Activated naive CD4-positive, alpha-beta T cell treated with anti-CD3 and anti-CD28 coated beads, Interleukin-2, amount 50 U/mL, for 16 hours (primary cell): ENCODE measurements around the gene PTX4.

Source experiments
- DNase-seq: peaks from one replicate; pipeline ENCODE4 v3.0.0-alpha.2; 2020

PTX4 gene, protein sequence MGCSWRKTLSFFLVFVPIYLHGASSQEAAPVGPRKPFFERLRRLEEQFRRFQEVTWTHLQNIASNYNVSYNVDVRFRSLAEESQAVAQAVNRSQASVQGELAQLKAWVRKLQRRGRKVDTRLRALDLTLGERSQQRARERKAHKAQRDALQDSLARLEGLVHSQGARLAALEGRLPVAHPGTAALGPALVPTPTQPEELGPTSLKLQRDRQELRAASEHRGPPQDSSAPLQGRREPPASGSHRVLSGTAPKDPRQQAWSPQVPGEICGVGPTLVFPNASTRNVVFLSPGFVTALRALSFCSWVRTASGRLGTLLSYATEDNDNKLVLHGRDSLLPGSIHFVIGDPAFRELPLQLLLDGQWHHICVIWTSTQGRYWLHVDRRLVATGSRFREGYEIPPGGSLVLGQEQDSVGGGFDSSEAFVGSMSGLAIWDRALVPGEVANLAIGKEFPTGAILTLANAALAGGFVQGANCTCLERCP

DNA sequence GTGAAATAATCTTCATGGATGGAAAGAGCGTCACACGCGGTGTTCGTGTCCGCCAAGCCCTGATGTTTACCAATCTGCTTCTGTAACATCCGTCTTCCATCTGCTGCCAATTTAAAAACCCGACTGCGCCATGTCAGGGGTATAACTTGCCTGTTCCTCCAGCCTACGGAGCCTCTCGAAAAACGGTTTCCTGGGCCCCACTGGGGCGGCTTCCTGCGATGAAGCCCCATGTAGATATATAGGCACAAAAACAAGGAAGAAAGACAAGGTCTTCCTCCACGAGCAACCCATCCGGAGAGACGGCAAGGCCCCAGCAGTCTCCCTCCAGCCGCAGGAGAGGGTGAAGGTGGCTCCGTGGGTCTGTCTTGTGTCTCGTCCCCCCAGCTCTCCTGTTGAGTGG is at the start of gene PTX4:
PTX4 (minus strand) TSS at position 326 of the 400 bp plus-strand sequence; CDS start at position 291, 35 bp downstream.
- no peak for DNase-seq

DNA sequence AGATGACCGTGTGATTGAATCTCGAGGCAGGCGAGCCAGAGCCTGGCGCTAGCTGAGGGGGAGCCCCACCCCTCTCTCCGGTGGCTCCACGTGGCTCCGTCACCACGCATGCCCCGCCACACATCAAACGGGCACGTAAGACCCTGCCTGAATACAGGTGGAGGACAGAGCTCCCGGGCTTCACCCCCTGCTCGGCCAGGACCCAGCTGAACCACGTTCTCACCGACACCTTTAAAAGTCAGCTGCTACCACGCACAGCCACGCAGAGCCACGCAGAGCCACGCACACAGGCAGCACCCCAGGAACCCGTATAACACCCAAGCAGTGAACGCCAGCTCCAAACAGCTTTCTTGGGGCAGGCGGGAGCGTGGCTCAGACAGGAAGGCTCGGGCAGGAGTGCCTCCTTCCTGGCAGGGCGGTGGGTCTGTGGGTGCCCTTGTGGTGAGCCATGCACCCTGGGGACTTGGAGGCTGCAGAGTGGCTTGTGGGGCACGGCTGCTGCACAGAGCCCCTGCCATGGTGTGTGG is 49.1 kb upstream of the PTX4 start:
- peak; percentile 63 for DNase-seq

GRCh38 chr16:1537138-1537577 is 48.4 kb upstream of the PTX4 start:
- DNase-seq, result no peak

GRCh38 chr16:1536601-1537000 is 47.9 kb upstream of the PTX4 start:
- no peak for DNase-seq

- peak; percentile 38 for DNase-seq
These were observed 46.9 kb upstream of the PTX4 start for GRCh38 chr16:1535391-1536291.

- DNase-seq, result peak; percentile 44
These were observed 45.6 kb upstream of the PTX4 start for GRCh38 chr16:1534021-1535020.

GRCh38 chr16:1533443-1533951 is 44.8 kb upstream of the PTX4 start, which contains the start of gene TMEM204:
TSS of gene TMEM204 (plus strand) at chr16:1533666. CDS start at chr16:1534276, 610 bp downstream.
- DNase-seq, result peak; percentile 38

DNA sequence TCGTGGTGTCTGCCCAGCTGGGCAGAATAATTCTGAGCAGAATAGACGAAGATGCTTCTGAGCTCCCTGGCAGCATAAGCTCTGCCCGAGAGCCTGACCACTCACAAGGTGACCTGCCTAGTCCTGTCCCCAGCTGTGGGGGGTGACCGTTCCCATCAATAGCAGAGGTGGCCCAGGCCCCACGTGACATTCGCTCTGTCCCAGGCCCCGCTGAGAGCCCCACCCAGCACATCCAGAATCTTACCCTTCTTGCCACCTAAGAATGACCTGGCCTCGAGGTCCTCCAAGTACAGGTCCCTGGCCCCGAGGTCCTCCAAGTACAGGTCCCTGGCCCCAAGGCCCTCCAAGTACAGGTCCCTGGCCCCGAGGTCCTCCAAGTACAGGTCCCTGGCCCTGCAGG is 44.0 kb upstream of the PTX4 start:
- no peak for DNase-seq

- DNase-seq, result no peak
These were observed 43.5 kb upstream of the PTX4 start for GRCh38 chr16:1532081-1532760.

DNA sequence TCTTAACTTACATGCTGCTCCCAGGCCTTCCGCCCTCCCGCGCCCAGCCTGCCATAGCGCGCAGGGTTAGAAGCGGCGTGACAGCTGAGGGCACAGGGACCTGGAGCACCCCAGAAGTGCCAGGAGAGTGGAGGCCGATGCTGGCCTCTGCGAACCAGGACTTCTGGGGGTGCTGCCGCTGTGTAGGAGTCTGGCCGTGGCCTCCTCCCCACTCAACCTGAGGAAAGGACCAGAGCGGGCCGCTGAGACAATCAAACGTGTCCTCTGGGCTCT is 42.8 kb upstream of the PTX4 start:
- no peak for DNase-seq

DNA sequence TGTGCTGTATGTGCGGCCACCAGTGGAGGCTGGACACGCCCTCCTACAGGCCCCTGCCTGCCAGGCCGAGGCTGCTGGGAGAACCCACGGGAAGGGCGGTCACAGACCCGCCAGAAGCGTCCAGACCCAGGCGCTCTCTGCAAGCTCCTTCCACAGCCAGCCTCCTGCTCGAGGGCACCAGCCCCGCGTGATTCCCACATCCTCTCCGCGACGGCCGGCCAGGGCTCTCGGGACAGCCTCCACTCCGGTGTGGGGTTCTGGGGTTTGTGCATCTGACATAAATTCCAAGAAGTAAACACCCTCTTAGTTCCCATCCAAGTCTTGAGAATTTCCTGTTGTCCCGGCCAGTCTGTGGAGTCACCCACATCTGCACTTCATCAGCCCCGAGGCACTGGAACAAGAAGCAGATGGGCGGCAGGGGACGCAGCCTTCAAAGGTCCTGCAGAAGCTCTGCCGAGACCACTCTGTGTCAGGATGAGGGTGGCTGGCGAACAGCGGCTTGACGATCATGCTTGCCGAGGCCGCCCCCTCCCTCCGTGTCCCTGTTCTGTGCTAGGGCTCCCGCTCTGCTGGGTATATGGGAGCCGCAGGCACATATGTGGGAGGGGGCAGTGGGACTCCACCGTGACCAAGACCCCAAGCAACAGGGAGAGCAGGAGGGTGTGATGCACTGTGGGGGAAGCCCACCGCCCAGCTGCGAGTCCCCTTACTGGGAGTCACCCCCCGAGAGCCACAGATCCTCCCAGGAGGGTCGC is 42.3 kb upstream of the PTX4 start:
- DNase-seq, result no peak

GRCh38 chr16:1530349-1530882 is 41.7 kb upstream of the PTX4 start:
- DNase-seq, result no peak

- DNase-seq, result no peak
These were observed 40.3 kb upstream of the PTX4 start for GRCh38 chr16:1528921-1529537.

DNA sequence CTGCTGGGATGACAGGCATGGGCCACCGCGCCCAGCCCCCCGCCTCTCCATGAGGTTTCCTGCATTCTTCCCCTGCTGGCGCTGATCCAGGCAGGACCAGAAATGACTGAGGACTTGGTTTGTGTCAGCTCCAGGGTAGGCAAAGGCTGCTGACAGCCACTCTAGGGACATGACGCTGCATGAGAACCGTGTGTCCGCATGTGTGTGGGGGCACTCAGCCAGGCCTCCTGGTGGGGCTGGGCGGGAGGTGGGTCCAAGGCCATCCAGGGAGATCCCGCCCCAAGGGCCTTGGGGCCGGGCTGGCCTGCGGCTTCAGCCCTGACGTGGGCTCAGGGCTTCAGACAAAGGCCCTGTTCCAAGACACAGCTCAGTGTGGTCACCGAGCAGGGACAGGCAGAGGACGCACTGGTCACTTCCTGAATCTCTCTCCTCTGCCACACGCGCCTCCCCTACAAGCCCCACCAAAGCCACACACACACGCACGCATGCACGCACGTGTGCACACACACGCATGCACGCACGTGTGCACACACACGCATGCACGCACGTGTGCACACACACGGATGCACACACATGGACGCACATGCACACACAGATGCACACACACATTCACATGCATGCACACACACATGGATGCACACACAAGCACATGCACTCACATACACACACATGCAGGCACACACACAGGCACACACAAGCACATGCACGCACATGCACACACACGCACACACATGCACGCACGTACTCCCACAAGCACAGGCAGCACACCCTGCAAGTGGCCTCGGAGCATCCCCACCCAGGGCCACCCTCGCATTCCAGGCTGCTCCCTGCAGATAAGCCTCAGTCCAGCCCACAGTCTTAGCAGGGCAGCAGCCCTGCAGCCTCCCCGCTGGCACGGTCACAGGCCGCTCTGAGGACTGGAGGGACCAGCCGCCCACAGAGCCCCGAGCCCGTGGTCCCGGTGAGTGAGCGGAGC is 39.4 kb upstream of the PTX4 start:
- DNase-seq, result no peak

DNA sequence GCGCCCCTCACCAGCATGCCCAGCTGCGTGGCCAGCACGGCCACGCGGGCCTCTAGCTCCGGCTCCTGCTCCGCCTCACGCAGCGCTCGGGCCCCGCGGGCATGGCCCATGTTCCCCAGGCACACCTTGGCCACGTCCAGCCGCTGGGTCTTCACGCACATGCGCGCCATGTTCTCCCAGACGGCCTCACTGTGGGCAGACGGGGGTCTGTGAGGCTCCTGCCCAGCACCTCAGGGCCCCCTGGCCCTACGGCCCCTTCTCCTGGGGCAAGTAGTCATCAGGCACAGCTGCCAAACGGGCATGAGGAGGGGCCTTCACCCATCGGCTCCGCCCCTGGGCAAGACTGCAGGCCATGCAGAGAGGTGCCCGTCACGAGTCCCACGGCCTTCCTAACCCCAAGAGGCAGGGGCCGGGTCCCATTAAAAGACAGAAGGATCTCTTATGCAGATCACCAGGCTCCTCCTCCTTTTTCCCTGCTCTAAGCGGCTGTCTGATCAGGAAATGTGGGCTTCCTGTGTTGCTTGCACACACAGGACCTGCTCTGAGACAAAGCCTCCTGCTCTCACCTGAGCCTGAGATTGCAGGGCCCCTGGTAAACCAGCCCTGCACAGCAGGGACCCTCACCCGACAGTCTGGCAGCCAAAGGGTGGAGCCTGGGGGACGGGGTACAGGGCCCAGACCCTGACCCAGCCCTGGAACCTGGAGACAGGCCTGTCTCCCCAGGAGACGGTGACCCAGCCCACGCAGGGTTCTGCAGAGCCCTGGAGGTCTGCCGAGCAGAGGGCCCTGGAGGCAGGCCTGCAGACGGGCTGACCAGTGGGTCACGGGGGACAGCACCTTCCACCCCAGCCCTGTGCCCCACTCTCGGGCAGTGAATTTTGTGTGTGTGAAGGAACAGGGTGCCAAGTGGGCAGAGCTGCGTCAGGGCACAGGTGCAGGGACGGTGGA is 38.1 kb upstream of the PTX4 start:
- no peak for DNase-seq

- DNase-seq, result no peak
These were observed 37.3 kb upstream of the PTX4 start for GRCh38 chr16:1525871-1526607.

DNA sequence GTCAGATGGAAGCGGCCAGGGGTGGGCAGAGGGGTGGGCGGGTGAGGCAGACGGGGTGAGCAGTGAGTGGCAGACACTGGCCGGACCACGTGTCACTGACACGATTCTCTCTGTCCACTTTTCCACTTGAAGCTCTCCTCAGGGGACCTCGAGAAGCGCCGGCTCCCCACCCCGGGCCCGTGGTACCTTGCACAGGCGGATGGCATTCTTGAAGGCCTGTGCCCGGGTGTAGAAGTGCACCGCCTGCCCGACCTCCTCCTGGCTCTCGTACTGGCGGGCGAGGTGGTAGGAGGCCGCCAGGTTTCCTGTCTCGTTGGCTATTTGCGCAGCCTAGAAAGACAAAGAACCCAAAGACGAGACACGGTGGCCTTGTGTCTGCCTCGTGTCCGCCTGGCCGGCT is 35.6 kb upstream of the PTX4 start:
- no peak for DNase-seq
